OCI-LY7 (cell line): ENCODE measurements around the gene SUFU.

Experiments used
- CTCF ChIP-seq: fragments of 200-600 bp; sonication (generic); conservative IDR thresholded peaks from 2 replicates; pipeline ENCODE4 v1.5.1; 2014; ENCODE audit warnings: mild to moderate bottlenecking, antibody characterized with exemption, low read length, moderate library complexity, mixed read lengths
- EZH2phosphoT487 ChIP-seq: fragments of 200-600 bp; sonication (generic); IDR thresholded peaks from 2 replicates; pipeline ENCODE4 v1.6.1; 2018; ENCODE audit warnings: low read depth, borderline replicate concordance, mild to moderate bottlenecking, mixed run types, antibody characterized with exemption, low read length, moderate library complexity, mixed read lengths

DNA sequence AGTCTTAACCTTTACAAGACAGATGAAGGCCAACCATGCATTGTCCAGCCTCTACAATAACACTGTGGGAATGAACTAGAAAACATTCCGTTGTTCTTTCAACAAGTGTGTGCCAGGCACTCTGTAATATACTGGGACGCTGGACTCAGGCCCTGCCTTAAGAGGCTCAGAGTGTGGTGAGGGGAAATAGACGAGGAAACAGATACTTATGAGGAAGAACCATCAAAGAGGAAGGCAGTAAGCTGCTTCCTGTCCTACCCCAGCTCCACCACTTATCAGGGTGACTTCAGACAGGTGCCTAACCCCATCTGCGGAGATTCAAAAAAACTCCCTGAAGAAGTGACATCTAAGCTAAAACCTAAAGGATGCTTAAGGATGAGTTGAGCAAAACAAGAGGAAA lies 131.6 kb downstream of the SUFU start:
- TF ChIP-seq CTCF (no peak), EZH2phosphoT487 (no peak)
